OCI-LY3 (cell line): ENCODE measurements around the gene SLC25A42.

Experiments used
- H2AFZ ChIP-seq: fragments of 200-600, 300-600 bp; shearing (Covaris generic); 2 replicates; pipeline ENCODE4 v1.6.0; 2014; ENCODE audit warnings: antibody characterized with exemption, low read depth, low read length
- H3K27ac ChIP-seq: fragments of 200-600, 300-600 bp; sonication (generic); 2 replicates; pipeline ENCODE4 v1.5.1; 2014; ENCODE audit warnings: mild to moderate bottlenecking, low read length, moderate library complexity, mixed read lengths
- H3K27me3 ChIP-seq: fragments of 200-600, 300-600 bp; sonication (generic); 2 replicates; pipeline ENCODE4 v1.6.1; 2014; ENCODE audit warnings: low read depth, low read length, mixed read lengths
- H3K36me3 ChIP-seq: fragments of 200-600, 300-600 bp; sonication (generic); replicated peaks from 2 replicates; pipeline ENCODE3; 2014; ENCODE audit warnings: low read depth, low read length, mixed read lengths
- H3K4me1 ChIP-seq: fragments of 300-600, 200-600 bp; sonication (generic); 2 replicates; pipeline ENCODE4 v1.6.1; 2014; ENCODE audit warnings: low read length, mixed read lengths
- H3K4me2 ChIP-seq: fragments of 200-600, 300-600 bp; sonication (generic); 2 replicates; pipeline ENCODE4 v1.6.1; 2014; ENCODE audit warnings: low read length, mixed read lengths
- H3K4me3 ChIP-seq: fragments of 300-600, 200-600 bp; sonication (generic); 2 replicates; pipeline ENCODE4 v1.5.1; 2014; ENCODE audit warnings: antibody characterized with exemption, mild to moderate bottlenecking, low read length, moderate library complexity
- H3K79me2 ChIP-seq: fragments of 300-600, 200-600 bp; shearing (Covaris generic); 2 replicates; pipeline ENCODE4 v1.6.1; 2014; ENCODE audit warnings: mild to moderate bottlenecking, low read length, mixed read lengths
- H3K9ac ChIP-seq: fragments of 300-600, 200-600 bp; shearing (Covaris generic); 2 replicates; pipeline ENCODE4 v1.6.0; 2014; ENCODE audit warnings: mild to moderate bottlenecking, low read length, moderate library complexity
- H3K9me3 ChIP-seq: fragments of 200-600, 300-600 bp; shearing (Covaris generic); 2 replicates; pipeline ENCODE4 v1.6.1; 2014; ENCODE audit warnings: low read length, mixed read lengths; ENCODE audit not compliant: insufficient read depth
- H4K20me1 ChIP-seq: fragments of 200-600, 300-600 bp; sonication (generic); 2 replicates; pipeline ENCODE4 v1.6.1; 2016; ENCODE audit warnings: low read length, mixed read lengths; ENCODE audit not compliant: insufficient read depth
- EZH2phosphoT487 ChIP-seq: fragments of 200-600 bp; shearing (Covaris generic); IDR thresholded peaks from 2 replicates; pipeline ENCODE4 v1.6.1; 2018; ENCODE audit warnings: antibody characterized with exemption, mixed run types, low read depth
- TF ChIP-seq, protein P1 (sequence below): fragments of 200-600, 300-600 bp; sonication (generic); IDR thresholded peaks from 2 replicates; pipeline ENCODE4 v1.5.1; 2014; ENCODE audit warnings: antibody characterized with exemption, low read length, low read depth

The SLC25A42 gene

DNA sequence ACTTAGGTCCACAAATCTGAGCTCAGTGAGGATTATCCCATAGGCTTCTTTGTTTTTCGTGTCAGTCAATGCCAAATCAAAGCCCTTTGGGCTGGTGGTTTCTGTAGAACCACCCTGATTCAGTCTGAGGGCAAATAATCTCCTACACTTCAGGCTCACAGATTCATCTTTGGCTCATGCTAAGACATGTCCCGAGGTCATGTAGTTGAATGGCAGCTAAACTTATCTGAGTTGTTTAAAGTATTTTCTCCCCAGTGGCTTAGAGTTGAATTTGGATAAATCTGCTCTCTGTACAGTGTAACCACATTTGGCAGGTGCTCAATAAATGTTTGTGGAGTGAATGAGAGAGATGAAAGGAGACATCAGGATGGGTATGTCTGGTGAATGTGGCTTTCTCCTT lies 13.1 kb upstream of the SLC25A42 start:
- no peak overlapping the region for H3K27ac ChIP-seq
- no peaks in the 10 kb centered on the region for H3K79me2 ChIP-seq
- H3K9ac ChIP-seq, result no peak overlapping the region
- no peaks in the 10 kb centered on the region for H4K20me1 ChIP-seq
- H2AFZ ChIP-seq, result no peak overlapping the region
- no peak for TF ChIP-seq EZH2phosphoT487
- TF ChIP-seq, protein P1, sequence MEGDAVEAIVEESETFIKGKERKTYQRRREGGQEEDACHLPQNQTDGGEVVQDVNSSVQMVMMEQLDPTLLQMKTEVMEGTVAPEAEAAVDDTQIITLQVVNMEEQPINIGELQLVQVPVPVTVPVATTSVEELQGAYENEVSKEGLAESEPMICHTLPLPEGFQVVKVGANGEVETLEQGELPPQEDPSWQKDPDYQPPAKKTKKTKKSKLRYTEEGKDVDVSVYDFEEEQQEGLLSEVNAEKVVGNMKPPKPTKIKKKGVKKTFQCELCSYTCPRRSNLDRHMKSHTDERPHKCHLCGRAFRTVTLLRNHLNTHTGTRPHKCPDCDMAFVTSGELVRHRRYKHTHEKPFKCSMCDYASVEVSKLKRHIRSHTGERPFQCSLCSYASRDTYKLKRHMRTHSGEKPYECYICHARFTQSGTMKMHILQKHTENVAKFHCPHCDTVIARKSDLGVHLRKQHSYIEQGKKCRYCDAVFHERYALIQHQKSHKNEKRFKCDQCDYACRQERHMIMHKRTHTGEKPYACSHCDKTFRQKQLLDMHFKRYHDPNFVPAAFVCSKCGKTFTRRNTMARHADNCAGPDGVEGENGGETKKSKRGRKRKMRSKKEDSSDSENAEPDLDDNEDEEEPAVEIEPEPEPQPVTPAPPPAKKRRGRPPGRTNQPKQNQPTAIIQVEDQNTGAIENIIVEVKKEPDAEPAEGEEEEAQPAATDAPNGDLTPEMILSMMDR, result no peak
- H3K27me3 ChIP-seq, result no peaks in the 10 kb centered on the region
- H3K4me3 ChIP-seq, result no peak overlapping the region
- H3K4me1 ChIP-seq, result peaks cover 11% of the 10 kb centered on the region
- H3K36me3 ChIP-seq, result peaks cover 46% of the 10 kb centered on the region
- no peaks in the 10 kb centered on the region for H3K9me3 ChIP-seq
- H3K4me2 ChIP-seq, result no peak overlapping the region

DNA sequence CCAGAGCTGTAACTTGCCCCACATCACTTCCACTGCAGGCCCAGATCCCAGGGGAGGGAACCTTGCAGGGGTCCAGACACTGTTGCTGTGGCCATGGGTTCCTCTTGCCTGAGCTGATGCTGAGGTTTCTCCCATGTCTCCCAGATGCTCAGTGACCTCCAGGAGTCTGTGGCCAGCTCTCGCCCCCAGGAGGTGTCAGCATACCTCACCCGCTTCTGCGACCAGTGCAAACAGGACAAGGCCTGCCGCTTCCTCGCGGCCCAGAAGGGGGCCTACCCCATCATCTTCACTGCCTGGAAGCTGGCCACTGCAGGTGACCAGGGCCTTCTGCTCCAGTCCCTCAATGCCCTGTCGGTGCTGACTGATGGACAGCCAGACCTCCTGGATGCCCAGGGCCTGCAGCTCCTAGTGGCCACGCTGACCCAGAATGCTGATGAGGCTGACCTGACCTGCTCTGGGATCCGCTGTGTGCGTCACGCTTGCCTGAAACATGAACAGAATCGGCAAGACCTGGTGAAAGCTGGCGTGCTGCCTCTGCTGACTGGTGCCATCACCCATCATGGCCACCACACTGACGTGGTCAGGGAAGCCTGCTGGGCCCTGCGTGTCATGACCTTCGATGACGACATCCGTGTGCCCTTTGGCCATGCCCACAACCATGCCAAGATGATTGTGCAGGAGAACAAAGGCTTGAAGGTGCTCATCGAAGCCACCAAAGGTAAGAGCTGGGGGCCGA lies 12.1 kb upstream of the SLC25A42 start:
- no peak for TF ChIP-seq EZH2phosphoT487
- TF ChIP-seq, protein P1, result no peak
- Histone ChIP-seq H3K9ac (no peak overlapping the region), H3K27ac (no peak overlapping the region), H3K36me3 (peaks cover 43% of the 10 kb centered on the region), H3K4me2 (no peak overlapping the region), H3K4me1 (peaks cover 11% of the 10 kb centered on the region), H3K9me3 (no peaks in the 10 kb centered on the region), H3K4me3 (no peak overlapping the region), H3K27me3 (no peaks in the 10 kb centered on the region), H3K79me2 (no peaks in the 10 kb centered on the region), H4K20me1 (no peaks in the 10 kb centered on the region), H2AFZ (no peak overlapping the region)

DNA sequence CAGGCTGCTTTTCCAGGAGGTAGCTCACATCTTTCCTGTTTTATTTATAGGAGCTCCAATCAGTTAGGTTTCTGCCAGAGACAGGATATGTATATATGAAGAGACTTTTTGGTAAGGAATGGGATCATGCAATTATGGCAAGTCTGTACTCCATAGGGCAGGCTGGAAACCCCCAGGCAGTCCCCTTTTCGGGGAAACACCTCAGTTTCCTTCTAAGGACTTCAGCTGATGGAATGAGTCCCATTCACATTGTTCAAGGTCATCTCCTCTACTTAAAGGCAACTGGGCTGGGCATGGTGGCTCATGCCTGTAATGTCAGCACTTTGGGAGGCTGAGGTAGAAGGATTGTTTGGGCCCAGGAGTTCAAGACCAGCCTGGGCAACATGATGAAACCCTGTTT lies 10.9 kb upstream of the SLC25A42 start:
- TF ChIP-seq, protein P1, result no peak
- no peak for TF ChIP-seq EZH2phosphoT487
- Histone ChIP-seq H3K27me3 (no peaks in the 10 kb centered on the region), H3K4me1 (peaks cover 11% of the 10 kb centered on the region), H4K20me1 (no peaks in the 10 kb centered on the region), H3K27ac (peak overlapping the region; percentile 14; the same call in 1 of the 2 replicates), H3K9ac (no peak overlapping the region), H3K36me3 (peaks cover 43% of the 10 kb centered on the region), H2AFZ (no peak overlapping the region), H3K79me2 (no peaks in the 10 kb centered on the region), H3K4me2 (no peak overlapping the region), H3K9me3 (no peaks in the 10 kb centered on the region), H3K4me3 (no peak overlapping the region)

DNA sequence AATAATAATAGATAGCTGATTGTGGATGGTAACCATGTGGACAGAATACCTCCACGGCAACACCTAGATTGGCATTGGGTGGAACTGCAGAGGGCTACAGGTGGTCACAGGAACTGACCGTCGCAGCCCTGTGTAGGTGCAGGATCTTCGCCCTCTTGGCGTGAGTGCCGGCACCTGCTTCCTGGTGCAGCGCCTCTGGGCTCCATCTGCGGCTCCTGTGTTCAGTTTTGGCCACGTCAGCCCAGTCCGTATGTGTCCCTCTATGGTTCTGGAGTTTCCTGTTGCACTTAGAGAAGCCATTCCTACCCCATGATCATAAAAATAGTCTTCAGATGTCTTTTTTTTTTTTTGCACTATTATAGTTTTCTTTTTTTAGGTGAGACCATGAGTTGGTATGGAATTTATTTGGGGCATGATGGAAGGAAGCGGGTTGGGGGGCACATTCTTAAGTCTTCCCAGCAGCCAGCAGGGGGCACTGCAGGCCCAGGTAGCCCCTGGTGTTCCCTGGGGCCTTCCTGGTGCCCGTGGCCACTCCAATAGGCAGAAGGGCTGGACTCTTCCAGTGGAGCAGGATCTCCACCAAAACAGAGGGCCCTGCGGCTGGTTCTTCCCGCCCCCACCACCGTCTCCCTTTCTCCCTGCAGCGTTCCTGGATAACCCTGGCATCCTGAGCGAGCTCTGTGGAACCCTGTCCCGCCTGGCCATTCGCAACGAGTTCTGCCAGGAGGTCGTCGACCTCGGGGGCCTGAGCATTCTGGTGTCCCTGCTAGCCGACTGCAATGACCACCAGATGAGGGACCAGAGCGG lies 10.1 kb upstream of the SLC25A42 start:
- H3K4me1 ChIP-seq, result peaks cover 11% of the 10 kb centered on the region
- no peak for TF ChIP-seq EZH2phosphoT487
- TF ChIP-seq, protein P1, result peak; percentile 79
- no peak overlapping the region for H3K27ac ChIP-seq
- H4K20me1 ChIP-seq, result no peaks in the 10 kb centered on the region
- no peaks in the 10 kb centered on the region for H3K79me2 ChIP-seq
- no peak overlapping the region for H2AFZ ChIP-seq
- no peaks in the 10 kb centered on the region for H3K9me3 ChIP-seq
- H3K4me3 ChIP-seq, result no peak overlapping the region
- no peaks in the 10 kb centered on the region for H3K27me3 ChIP-seq
- H3K36me3 ChIP-seq, result peaks cover 47% of the 10 kb centered on the region
- no peak overlapping the region for H3K9ac ChIP-seq
- no peak overlapping the region for H3K4me2 ChIP-seq
